ENCODE data around the gene FOSB. TPM values are rescaled to one million over a fixed set of nuclear protein-coding genes. Genes with fewer than 3 reads are reported as not detected.

Gene FOSB
- total RNA-seq, 1 experiment from 2014 or later: 2.3 TPM

DNA sequence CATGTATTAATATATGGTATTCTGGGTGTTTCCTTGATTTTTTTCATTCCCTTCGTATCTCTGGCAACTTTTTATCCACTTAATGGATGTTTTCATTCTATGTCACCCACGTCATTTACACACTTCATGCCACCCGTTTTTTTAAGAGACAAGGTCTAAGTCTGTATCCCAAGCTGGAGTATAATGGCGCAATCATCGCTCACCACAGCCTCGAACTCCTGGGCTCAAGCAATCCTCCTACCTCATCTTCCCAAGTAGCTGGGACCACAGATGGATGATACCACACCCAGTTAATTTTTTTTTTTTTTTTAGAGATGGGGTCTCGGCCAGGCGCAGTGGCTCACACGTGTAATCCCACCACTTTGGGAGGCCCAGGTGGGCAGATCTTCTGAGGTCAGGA lies 36.1 kb downstream of the FOSB start:
- Mint-ChIP-seq H3K9me3 (no peaks in the 10 kb centered on the region), H3K27ac (no peak overlapping the region), H3K4me3 (no peak overlapping the region), H3K36me3 (no peaks in the 10 kb centered on the region), H3K27me3 (ENCODE audit: low read depth) (peaks cover 13% of the 10 kb centered on the region), H3K4me1 (peaks cover 38% of the 10 kb centered on the region)
- no peak for DNase-seq (ENCODE audit: low spot score)
- CTCF ChIA-PET: interaction anchor here (3.2 kb wide), 1 partner anchor 18 kb away, joined by 16 read pairs; no protein-coding TSS in a partner anchor
- POLR2A ChIA-PET: no interaction called here
- no peak for TF ChIP-seq CBFB (CRISPR knock-in tag; IDR thresholded peaks at IDR 0.05; ENCODE audit: low read depth)
- TF ChIP-seq, protein P1, sequence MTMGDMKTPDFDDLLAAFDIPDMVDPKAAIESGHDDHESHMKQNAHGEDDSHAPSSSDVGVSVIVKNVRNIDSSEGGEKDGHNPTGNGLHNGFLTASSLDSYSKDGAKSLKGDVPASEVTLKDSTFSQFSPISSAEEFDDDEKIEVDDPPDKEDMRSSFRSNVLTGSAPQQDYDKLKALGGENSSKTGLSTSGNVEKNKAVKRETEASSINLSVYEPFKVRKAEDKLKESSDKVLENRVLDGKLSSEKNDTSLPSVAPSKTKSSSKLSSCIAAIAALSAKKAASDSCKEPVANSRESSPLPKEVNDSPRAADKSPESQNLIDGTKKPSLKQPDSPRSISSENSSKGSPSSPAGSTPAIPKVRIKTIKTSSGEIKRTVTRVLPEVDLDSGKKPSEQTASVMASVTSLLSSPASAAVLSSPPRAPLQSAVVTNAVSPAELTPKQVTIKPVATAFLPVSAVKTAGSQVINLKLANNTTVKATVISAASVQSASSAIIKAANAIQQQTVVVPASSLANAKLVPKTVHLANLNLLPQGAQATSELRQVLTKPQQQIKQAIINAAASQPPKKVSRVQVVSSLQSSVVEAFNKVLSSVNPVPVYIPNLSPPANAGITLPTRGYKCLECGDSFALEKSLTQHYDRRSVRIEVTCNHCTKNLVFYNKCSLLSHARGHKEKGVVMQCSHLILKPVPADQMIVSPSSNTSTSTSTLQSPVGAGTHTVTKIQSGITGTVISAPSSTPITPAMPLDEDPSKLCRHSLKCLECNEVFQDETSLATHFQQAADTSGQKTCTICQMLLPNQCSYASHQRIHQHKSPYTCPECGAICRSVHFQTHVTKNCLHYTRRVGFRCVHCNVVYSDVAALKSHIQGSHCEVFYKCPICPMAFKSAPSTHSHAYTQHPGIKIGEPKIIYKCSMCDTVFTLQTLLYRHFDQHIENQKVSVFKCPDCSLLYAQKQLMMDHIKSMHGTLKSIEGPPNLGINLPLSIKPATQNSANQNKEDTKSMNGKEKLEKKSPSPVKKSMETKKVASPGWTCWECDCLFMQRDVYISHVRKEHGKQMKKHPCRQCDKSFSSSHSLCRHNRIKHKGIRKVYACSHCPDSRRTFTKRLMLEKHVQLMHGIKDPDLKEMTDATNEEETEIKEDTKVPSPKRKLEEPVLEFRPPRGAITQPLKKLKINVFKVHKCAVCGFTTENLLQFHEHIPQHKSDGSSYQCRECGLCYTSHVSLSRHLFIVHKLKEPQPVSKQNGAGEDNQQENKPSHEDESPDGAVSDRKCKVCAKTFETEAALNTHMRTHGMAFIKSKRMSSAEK (CRISPR knock-in tag; IDR thresholded peaks at IDR 0.05; ENCODE audit: borderline replicate concordance): no peak
- TF ChIP-seq TEAD4 (CRISPR knock-in tag; IDR thresholded peaks at IDR 0.05): no peak
- no peak for ATAC-seq

DNA sequence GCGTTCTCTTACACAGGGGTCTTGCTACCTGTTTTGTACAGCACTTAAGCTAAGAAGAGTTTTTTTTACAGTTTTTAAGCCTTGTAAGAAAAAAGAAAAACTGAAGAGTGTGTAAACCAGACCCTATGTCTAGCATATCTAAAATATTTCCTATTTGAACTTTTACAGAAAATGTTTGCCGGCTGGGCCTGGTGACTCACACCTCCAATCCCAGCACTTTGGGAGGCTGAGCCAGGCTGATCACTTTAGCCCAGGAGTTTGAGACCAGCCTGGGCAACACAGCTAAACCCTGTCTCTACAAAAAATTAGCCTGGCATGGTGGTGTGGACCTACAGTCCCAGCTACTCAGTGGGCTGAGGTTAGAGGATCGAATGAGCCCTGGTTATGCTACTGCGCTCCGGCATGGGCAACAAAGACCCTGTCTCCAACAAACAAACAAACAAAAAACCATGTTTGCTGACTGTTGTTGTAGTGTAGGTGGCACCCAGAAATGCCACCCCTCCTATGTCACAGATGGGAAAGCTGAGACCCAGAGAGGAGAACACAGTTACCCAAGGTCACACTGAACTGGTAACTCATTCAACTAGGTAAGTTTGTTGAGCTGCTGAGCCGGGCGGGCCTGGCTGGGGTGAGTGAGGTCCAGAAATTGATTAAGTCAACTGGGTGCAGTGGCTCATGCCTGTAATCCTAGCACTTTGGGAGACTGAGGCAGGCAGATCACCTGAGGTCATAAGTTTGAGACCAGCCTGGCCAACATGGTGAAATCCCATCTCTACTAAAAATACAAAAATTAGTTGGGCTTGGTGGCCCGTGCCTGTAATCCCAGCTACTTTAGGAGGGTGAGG lies 37.6 kb downstream of the FOSB start:
- H3K4me3 Mint-ChIP-seq: peak overlapping the region; percentile 91
- POLR2A ChIA-PET: interaction anchor here (1.3 kb wide), 1 partner anchor 9 kb away, joined by 3 read pairs; the partner anchor contains the start of gene RTN2

DNA sequence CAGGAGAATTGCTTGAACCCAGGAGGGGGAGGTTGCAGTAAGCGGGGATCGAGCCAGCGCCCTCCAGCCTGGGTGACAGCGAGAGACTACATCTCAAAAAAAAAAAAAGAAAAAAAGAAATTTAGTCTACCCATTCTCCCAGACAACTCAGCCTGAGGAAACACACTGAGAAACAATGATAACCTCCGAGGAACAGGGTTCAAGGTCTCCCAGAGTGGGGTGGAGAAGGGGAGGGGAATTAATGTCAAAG lies 38.1 kb downstream of the FOSB start:
- H3K27ac Mint-ChIP-seq: peak overlapping the region; percentile 70; the same call in 1 of the 2 replicates
- POLR2A ChIA-PET: interaction anchor here (1.3 kb wide), 1 partner anchor 9 kb away, joined by 3 read pairs; the partner anchor contains the start of gene RTN2
- CTCF ChIA-PET: interaction anchor here (0.7 to 3.2 kb wide), 6 partner anchors 8 to 136 kb away, joined by 3 to 16 read pairs (median 3); no protein-coding TSS in a partner anchor
- DNase-seq (ENCODE audit: low spot score) (no peak), ATAC-seq (no peak)
- peaks cover 40% of the 10 kb centered on the region for H3K4me1 Mint-ChIP-seq
- H3K27me3 Mint-ChIP-seq (ENCODE audit: low read depth): peaks cover under 1% of the 10 kb centered on the region; the same call in 1 of the 2 replicates
- no peaks in the 10 kb centered on the region for H3K9me3 Mint-ChIP-seq
- H3K4me3 Mint-ChIP-seq: peak overlapping the region; percentile 91
- no peaks in the 10 kb centered on the region for H3K36me3 Mint-ChIP-seq
- TF ChIP-seq ZBTB21 (CRISPR knock-in tag; IDR thresholded peaks at IDR 0.05; ENCODE audit: borderline replicate concordance): no peak
- no peak for TF ChIP-seq JAZF1 (CRISPR knock-in tag; IDR thresholded peaks at IDR 0.05)
- TF ChIP-seq ZNF671 (CRISPR knock-in tag; IDR thresholded peaks at IDR 0.05): no peak
- no peak for TF ChIP-seq ZNF263 (CRISPR knock-in tag; IDR thresholded peaks at IDR 0.05; ENCODE audit: low read depth)
- no peak for TF ChIP-seq ETV6 (CRISPR knock-in tag; IDR thresholded peaks at IDR 0.05)
- no peak; the same call in 1 of the 2 replicates for TF ChIP-seq GABPB1 (CRISPR knock-in tag; IDR thresholded peaks at IDR 0.05)
- no peak for TF ChIP-seq AR (CRISPR knock-in tag; IDR thresholded peaks at IDR 0.05)
- TF ChIP-seq SMAD4 (CRISPR knock-in tag; IDR thresholded peaks at IDR 0.05): no peak
- TF ChIP-seq NFYB (CRISPR knock-in tag; conservative IDR thresholded peaks at IDR 0.05; ENCODE audit: low read depth): no peak
- no peak for TF ChIP-seq TP53 (CRISPR knock-in tag; IDR thresholded peaks at IDR 0.05)
- TF ChIP-seq, protein P2, sequence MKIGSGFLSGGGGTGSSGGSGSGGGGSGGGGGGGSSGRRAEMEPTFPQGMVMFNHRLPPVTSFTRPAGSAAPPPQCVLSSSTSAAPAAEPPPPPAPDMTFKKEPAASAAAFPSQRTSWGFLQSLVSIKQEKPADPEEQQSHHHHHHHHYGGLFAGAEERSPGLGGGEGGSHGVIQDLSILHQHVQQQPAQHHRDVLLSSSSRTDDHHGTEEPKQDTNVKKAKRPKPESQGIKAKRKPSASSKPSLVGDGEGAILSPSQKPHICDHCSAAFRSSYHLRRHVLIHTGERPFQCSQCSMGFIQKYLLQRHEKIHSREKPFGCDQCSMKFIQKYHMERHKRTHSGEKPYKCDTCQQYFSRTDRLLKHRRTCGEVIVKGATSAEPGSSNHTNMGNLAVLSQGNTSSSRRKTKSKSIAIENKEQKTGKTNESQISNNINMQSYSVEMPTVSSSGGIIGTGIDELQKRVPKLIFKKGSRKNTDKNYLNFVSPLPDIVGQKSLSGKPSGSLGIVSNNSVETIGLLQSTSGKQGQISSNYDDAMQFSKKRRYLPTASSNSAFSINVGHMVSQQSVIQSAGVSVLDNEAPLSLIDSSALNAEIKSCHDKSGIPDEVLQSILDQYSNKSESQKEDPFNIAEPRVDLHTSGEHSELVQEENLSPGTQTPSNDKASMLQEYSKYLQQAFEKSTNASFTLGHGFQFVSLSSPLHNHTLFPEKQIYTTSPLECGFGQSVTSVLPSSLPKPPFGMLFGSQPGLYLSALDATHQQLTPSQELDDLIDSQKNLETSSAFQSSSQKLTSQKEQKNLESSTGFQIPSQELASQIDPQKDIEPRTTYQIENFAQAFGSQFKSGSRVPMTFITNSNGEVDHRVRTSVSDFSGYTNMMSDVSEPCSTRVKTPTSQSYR (CRISPR knock-in tag; IDR thresholded peaks at IDR 0.05): no peak
- TF ChIP-seq, protein P3, sequence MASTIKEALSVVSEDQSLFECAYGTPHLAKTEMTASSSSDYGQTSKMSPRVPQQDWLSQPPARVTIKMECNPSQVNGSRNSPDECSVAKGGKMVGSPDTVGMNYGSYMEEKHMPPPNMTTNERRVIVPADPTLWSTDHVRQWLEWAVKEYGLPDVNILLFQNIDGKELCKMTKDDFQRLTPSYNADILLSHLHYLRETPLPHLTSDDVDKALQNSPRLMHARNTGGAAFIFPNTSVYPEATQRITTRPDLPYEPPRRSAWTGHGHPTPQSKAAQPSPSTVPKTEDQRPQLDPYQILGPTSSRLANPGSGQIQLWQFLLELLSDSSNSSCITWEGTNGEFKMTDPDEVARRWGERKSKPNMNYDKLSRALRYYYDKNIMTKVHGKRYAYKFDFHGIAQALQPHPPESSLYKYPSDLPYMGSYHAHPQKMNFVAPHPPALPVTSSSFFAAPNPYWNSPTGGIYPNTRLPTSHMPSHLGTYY (CRISPR knock-in tag; IDR thresholded peaks at IDR 0.05): no peak
- TF ChIP-seq, protein P4, sequence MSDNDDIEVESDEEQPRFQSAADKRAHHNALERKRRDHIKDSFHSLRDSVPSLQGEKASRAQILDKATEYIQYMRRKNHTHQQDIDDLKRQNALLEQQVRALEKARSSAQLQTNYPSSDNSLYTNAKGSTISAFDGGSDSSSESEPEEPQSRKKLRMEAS (CRISPR knock-in tag; IDR thresholded peaks at IDR 0.05): no peak

More for the DNA sequence above, 37.6 kb downstream of the FOSB start:
- H3K27me3 Mint-ChIP-seq (ENCODE audit: low read depth): peaks cover 3% of the 10 kb centered on the region; the same call in 1 of the 2 replicates
- 0 out of 2 replicates have a peak, but pooled peaks have one; percentile 16 for TF ChIP-seq GABPB1 (CRISPR knock-in tag; IDR thresholded peaks at IDR 0.05)
- TF ChIP-seq, protein P5, sequence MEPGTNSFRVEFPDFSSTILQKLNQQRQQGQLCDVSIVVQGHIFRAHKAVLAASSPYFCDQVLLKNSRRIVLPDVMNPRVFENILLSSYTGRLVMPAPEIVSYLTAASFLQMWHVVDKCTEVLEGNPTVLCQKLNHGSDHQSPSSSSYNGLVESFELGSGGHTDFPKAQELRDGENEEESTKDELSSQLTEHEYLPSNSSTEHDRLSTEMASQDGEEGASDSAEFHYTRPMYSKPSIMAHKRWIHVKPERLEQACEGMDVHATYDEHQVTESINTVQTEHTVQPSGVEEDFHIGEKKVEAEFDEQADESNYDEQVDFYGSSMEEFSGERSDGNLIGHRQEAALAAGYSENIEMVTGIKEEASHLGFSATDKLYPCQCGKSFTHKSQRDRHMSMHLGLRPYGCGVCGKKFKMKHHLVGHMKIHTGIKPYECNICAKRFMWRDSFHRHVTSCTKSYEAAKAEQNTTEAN (CRISPR knock-in tag; IDR thresholded peaks at IDR 0.05): no peak
- CTCF ChIA-PET: interaction anchor here (0.7 to 3.2 kb wide), 7 partner anchors 8 to 137 kb away, joined by 3 to 16 read pairs (median 3); no protein-coding TSS in a partner anchor
- H3K36me3 Mint-ChIP-seq: no peaks in the 10 kb centered on the region
- peaks cover 40% of the 10 kb centered on the region for H3K4me1 Mint-ChIP-seq
- H3K9me3 Mint-ChIP-seq: no peaks in the 10 kb centered on the region
- ATAC-seq (no peak), DNase-seq (ENCODE audit: low spot score) (no peak)
- H3K27ac Mint-ChIP-seq: 0 out of 2 replicates have a peak overlapping the region, but pooled peaks have one; percentile 32
